Peyer's patch (tissue), 4 donors: Measurements from ENCODE around the gene ZNF462.

Source experiments
- POLR2A ChIP-seq, 2 donors: fragments of 450-650 bp; IDR thresholded peaks; one replicate each; pipeline ENCODE4 v1.5.1; 2017; ENCODE audit warnings: antibody characterized with exemption in 2 of 2, mild to moderate bottlenecking in 2 of 2, moderate library complexity in 2 of 2
- TF ChIP-seq, protein P1 (sequence below), 6 experiments: fragments of 450-650 bp in 4 of 6; fragments of 200-600 bp in 2 of 6; sonication (generic) in 1 of 6; IDR thresholded peaks; one replicate each; pipeline ENCODE4 v1.5.1; 2017 to 2019; ENCODE audit warnings: antibody characterized with exemption in 6 of 6, mild to moderate bottlenecking in 3 of 6, moderate library complexity in 1 of 6

- TF ChIP-seq, protein P1, sequence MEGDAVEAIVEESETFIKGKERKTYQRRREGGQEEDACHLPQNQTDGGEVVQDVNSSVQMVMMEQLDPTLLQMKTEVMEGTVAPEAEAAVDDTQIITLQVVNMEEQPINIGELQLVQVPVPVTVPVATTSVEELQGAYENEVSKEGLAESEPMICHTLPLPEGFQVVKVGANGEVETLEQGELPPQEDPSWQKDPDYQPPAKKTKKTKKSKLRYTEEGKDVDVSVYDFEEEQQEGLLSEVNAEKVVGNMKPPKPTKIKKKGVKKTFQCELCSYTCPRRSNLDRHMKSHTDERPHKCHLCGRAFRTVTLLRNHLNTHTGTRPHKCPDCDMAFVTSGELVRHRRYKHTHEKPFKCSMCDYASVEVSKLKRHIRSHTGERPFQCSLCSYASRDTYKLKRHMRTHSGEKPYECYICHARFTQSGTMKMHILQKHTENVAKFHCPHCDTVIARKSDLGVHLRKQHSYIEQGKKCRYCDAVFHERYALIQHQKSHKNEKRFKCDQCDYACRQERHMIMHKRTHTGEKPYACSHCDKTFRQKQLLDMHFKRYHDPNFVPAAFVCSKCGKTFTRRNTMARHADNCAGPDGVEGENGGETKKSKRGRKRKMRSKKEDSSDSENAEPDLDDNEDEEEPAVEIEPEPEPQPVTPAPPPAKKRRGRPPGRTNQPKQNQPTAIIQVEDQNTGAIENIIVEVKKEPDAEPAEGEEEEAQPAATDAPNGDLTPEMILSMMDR (IDR thresholded peaks at IDR 0.05) = no peak
- no peak for TF ChIP-seq POLR2A (IDR thresholded peaks at IDR 0.05)
Measured at GRCh38 chr9:106980551-106981101, 117.7 kb downstream of the ZNF462 start.
